Measurements from ENCODE around the gene GLI3. TPM values are rescaled to one million over a fixed set of nuclear protein-coding genes. Genes with fewer than 3 reads are reported as not detected.

GLI3 gene
- total RNA-seq, 1 donor from 2014 or later, result 5.5 TPM

DNA sequence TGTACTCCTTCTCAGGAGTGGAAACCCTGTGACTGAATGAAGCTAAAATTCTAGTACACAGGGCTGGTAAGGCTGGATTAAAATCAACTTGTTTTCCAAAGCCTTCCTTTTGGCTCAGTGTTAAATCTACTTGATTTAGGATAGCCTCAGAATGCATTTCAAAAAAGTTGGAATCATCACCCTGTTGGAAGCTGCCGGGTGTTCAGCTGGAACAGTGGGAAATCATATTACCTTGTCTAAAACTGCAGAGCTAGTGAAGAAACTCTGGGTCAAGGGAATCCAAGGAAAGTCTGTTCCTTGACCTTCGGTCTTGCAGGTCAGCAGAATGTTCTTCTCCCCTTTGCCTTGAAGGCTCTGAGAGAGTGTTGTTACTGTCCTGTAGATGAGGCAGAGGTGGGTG lies 282.0 kb downstream of the GLI3 start:
- no peak for TF ChIP-seq CTCF (IDR thresholded peaks at IDR 0.05; ENCODE audit: borderline replicate concordance)
- peaks cover 29% of the 10 kb centered on the region for H3K4me1 ChIP-seq
- intact Hi-C loops (cut with micrococcal nuclease), result no loop called here
- no peak for DNase-seq
- H3K27ac ChIP-seq (replicated peaks), result no peak overlapping the region
- no peak overlapping the region for H3K4me3 ChIP-seq
- H3K27me3 ChIP-seq (ENCODE audit: low read depth), result peaks cover 35% of the 10 kb centered on the region
- no peaks in the 10 kb centered on the region for H3K9me3 ChIP-seq (replicated peaks)
- H3K36me3 ChIP-seq, result no peaks in the 10 kb centered on the region

DNA sequence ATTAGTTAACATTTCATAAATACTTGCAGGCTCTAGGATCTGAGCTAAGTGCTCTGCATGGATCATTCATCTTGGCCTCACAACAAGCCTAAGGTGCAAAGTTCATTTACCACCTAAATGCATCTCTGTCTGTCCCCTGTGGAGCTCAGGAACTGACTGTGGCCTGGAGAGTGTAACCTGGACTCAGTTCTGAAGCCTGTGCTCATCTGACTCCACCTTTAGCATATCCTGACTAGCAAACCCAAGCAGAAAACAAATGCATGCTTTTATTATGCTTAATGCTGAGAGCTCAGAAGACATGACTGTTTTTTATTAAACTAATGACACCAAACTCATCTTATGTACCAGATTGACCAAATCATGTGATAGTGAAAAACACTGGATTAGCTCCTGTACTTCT lies 288.5 kb downstream of the GLI3 start:
- Histone ChIP-seq H3K36me3 (no peaks in the 10 kb centered on the region), H3K27me3 (ENCODE audit: low read depth) (peaks cover 9% of the 10 kb centered on the region), H3K9me3 (replicated peaks) (no peaks in the 10 kb centered on the region), H3K27ac (replicated peaks) (no peak overlapping the region), H3K4me1 (peaks cover 2% of the 10 kb centered on the region), H3K4me3 (no peak overlapping the region)
- TF ChIP-seq CTCF (IDR thresholded peaks at IDR 0.05; ENCODE audit: borderline replicate concordance), result no peak
- DNase-seq, result no peak
- intact Hi-C loops (cut with micrococcal nuclease), result no loop called here

DNA sequence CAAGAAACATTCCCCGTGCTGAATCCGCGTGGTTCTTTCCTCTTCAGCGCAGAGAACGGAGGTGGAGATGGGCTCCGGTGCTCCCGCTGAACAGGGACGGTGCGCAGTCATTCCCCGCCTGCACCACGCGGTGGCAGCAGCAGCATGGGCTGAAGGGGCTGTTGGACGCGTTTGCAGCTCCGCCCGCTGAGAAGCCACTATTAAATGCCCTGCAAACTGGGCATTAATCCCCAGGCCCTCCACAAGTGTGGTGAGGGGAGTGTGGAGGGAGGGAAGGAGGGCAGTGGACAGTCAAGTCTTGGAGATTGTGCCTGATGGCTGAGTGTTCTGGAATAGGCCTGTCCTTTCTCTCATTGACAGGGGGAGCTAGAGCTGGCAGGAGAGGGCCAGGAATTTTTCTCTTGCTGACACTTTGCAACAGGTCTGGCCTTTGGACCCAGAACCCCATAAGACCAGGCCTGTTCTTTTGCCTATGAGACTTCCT lies 293.9 kb downstream of the GLI3 start:
- peaks cover 41% of the 10 kb centered on the region for H3K27me3 ChIP-seq (ENCODE audit: low read depth)
- H3K4me3 ChIP-seq, result peak overlapping the region; percentile 44
- H3K9me3 ChIP-seq (replicated peaks), result no peaks in the 10 kb centered on the region
- H3K36me3 ChIP-seq, result no peaks in the 10 kb centered on the region
- TF ChIP-seq CTCF (IDR thresholded peaks at IDR 0.05; ENCODE audit: borderline replicate concordance), result peak; percentile 97
- intact Hi-C loops (cut with micrococcal nuclease), result loop anchor here (5.0 kb wide), 1 partner anchor 899 kb away; no protein-coding TSS in a partner anchor
- peak; percentile 81 for DNase-seq
- H3K4me1 ChIP-seq, result peaks cover 12% of the 10 kb centered on the region
- H3K27ac ChIP-seq (replicated peaks), result no peak overlapping the region

DNA sequence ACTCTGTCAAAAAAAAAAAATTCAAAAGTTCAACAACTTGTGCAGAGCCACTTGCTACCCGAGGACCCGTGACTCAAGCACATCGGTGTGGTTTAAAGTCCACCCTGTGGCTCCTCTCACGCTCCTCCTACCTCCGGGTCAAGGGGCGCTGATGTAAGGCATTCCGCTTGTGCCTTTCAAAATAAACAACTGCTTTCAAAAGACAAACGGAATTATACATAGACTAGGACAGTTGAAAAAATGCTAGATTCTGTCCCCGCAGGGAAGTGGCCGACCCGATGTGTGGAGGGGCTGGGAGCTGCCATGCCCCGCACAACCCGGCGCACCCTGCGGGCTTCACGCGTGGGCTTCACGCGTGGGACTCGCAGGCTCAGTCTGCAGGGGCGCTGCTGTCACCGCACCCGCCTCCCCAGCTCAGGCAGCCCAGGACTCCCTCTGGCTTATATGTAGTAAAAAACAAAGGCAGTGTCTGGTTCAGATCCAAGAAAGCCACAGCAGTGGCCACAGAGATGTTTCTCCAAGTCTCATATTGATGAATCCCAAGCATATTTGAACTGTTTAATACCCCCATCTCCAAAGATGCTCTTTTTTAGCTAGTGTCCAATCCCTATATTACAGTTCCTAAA lies 294.4 kb downstream of the GLI3 start:
- no peaks in the 10 kb centered on the region for H3K9me3 ChIP-seq (replicated peaks)
- peaks cover 12% of the 10 kb centered on the region for H3K4me1 ChIP-seq
- H3K27ac ChIP-seq (replicated peaks), result no peak overlapping the region
- DNase-seq, result no peak
- intact Hi-C loops (cut with micrococcal nuclease), result loop anchor here (5.0 kb wide), 1 partner anchor 900 kb away; no protein-coding TSS in a partner anchor
- peaks cover 41% of the 10 kb centered on the region for H3K27me3 ChIP-seq (ENCODE audit: low read depth)
- no peak for TF ChIP-seq CTCF (IDR thresholded peaks at IDR 0.05; ENCODE audit: borderline replicate concordance)
- H3K36me3 ChIP-seq, result no peaks in the 10 kb centered on the region
- H3K4me3 ChIP-seq, result peak overlapping the region; percentile 44

DNA sequence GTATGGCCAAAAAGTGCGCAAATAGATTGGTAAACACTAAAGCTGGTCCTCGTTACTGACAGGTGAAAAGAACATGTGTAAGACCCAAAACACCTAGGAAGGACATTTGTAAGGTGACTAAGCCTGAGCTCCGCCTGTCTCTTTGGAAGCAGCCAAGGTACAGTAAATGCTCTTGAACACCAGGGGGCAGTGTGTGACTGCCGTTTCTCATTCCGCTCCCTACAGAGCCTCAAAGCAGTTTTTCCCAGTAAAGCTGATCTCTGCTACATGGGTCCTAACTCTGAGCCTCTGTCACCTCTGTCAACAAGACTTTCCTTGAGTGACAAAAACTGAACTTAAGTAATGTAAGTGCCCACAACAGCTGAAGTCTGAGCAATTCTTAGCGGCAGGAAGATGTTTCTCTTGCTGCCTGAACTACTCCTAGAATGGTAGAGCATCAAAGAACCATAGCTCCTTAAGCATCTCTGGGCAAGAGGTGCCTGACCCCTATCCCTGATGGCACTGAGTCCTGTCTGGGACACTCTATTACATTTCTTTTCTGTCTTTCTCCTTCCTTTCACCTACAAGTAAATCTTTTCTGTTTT lies 296.2 kb downstream of the GLI3 start:
- Histone ChIP-seq H3K4me1 (peaks cover 12% of the 10 kb centered on the region), H3K36me3 (no peaks in the 10 kb centered on the region), H3K27me3 (ENCODE audit: low read depth) (peaks cover 31% of the 10 kb centered on the region), H3K4me3 (no peak overlapping the region), H3K27ac (replicated peaks) (no peak overlapping the region), H3K9me3 (replicated peaks) (no peaks in the 10 kb centered on the region)
- TF ChIP-seq CTCF (IDR thresholded peaks at IDR 0.05; ENCODE audit: borderline replicate concordance), result peak; percentile 95
- intact Hi-C loops (cut with micrococcal nuclease), result loop anchor here (5.0 kb wide), 1 partner anchor 901 kb away; no protein-coding TSS in a partner anchor
- DNase-seq, result peak; percentile 53

All from left ventricle myocardium inferior (tissue), 1 donor.